GM23248 (cell line): ENCODE measurements around the gene ZBTB46. TPM values are rescaled to one million over a fixed set of nuclear protein-coding genes. Genes with fewer than 3 reads are reported as not detected.

Source experiments
- DNase-seq: peaks from one replicate; pipeline ENCODE4 v3.0.0-alpha.2; 2015
- H2AFZ ChIP-seq: fragments of 200-600 bp; sonication (generic); 2 replicates; pipeline ENCODE4 v1.6.1; 2016; ENCODE audit warnings: antibody characterized with exemption
- H3F3A ChIP-seq: fragments of 200-600 bp; sonication (generic); 2 replicates; pipeline ENCODE4 v1.6.1; 2016; ENCODE audit warnings: mild to moderate bottlenecking, antibody characterized with exemption, mixed run types; ENCODE audit not compliant: insufficient read depth
- H3K27ac ChIP-seq: fragments of 200-600 bp; sonication (generic); 2 replicates; pipeline ENCODE4 v1.5.1; 2016; ENCODE audit warnings: mild to moderate bottlenecking
- H3K27me3 ChIP-seq: fragments of 200-600 bp; sonication (generic); replicated peaks from 2 replicates; pipeline ENCODE4 v1.6.1; 2016; ENCODE audit warnings: mild to moderate bottlenecking; ENCODE audit not compliant: insufficient read depth
- H3K36me3 ChIP-seq: fragments of 200-600 bp; sonication (generic); 2 replicates; pipeline ENCODE4 v1.6.1; 2016; ENCODE audit warnings: low read depth, mild to moderate bottlenecking
- H3K4me1 ChIP-seq: fragments of 200-600 bp; sonication (generic); 2 replicates; pipeline ENCODE4 v1.6.1; 2016; ENCODE audit warnings: mild to moderate bottlenecking; ENCODE audit not compliant: insufficient read depth
- H3K4me2 ChIP-seq: fragments of 200-600 bp; sonication (generic); one replicate; pipeline ENCODE4 v1.6.1; 2016; ENCODE audit warnings: mild to moderate bottlenecking; ENCODE audit not compliant: unreplicated experiment
- H3K4me3 ChIP-seq: fragments of 200-600 bp; sonication (generic); 2 replicates; pipeline ENCODE4 v1.5.1; 2016; ENCODE audit warnings: mild to moderate bottlenecking
- H3K79me2 ChIP-seq: fragments of 200-600 bp; sonication (generic); 2 replicates; pipeline ENCODE4 v1.6.1; 2016; ENCODE audit warnings: mild to moderate bottlenecking; ENCODE audit not compliant: insufficient read depth
- H3K9ac ChIP-seq: fragments of 200-600 bp; sonication (generic); 2 replicates; pipeline ENCODE4 v1.6.1; 2016; ENCODE audit warnings: mild to moderate bottlenecking
- H3K9me2 ChIP-seq: fragments of 200-600 bp; sonication (generic); 2 replicates; pipeline ENCODE4 v1.6.1; 2016; ENCODE audit warnings: mixed run types, mild to moderate bottlenecking, moderate library complexity; ENCODE audit not compliant: insufficient read depth
- H3K9me3 ChIP-seq: fragments of 200-600 bp; sonication (generic); one replicate; pipeline ENCODE4 v1.6.1; 2017; ENCODE audit warnings: low read depth
- H4K20me1 ChIP-seq: fragments of 200-600 bp; sonication (generic); 2 replicates; pipeline ENCODE4 v1.6.0; 2016; ENCODE audit not compliant: insufficient read depth
- EZH2 ChIP-seq: fragments of 200-600 bp; sonication (generic); IDR thresholded peaks from 2 replicates; pipeline ENCODE4 v1.6.1; 2018; ENCODE audit warnings: antibody characterized with exemption, mild to moderate bottlenecking; ENCODE audit not compliant: insufficient read depth, poor library complexity, severe bottlenecking
- EZH2phosphoT487 ChIP-seq: fragments of 200-600 bp; sonication (generic); IDR thresholded peaks from 2 replicates; pipeline ENCODE4 v1.6.1; 2018; ENCODE audit warnings: antibody characterized with exemption, moderate library complexity, mild to moderate bottlenecking, low read depth; ENCODE audit not compliant: insufficient read depth
- WGBS, 2 experiments: methylation state at CpG; one replicate each; pipeline ENCODE4 v1.1.6; 2015 to 2017; ENCODE audit warnings: low lambda C conversion rate in 2 of 2, low coverage in 1 of 2; ENCODE audit errors: missing lambda C conversion rate in 2 of 2; 5-methylcytosine and 5-hydroxymethylcytosine counted together
- in situ Hi-C: fragments of 300-500 bp; cut with MboI; formaldehyde crosslinking; loops from 2 replicates; pipeline ENCODE4 v1.15.0; 2020
- polyA plus RNA-seq: library from polyadenylated mRNA; unstranded; fragments of >200 nt; fragmentation: Nextera tagmentation; extraction: Ambion mirVana; gene quantifications from 2 replicates; pipeline ENCODE4 v1.2.1, GENCODE V29; 2016
- total RNA-seq: library from RNA; depleted of rRNA; stranded (reverse); fragments of >200 nt; shearing (Covaris generic); gene quantifications from 2 replicates; pipeline ENCODE4 v1.2.3, GENCODE V29; 2014

ZBTB46 gene
- total and polyA plus RNA-seq, 2 experiments from 2014 or later: 0.33 to 1.9 TPM

- Histone ChIP-seq H3K4me1 (peaks cover 7% of the 10 kb centered on the region; the same call in 1 of the 2 replicates), H3K4me2 (peak within 1 kb of the TSS; percentile 70), H3K9me2 (no peaks in the 10 kb centered on the region), H3K27me3 (no peaks in the 10 kb centered on the region), H3K9me3 (no peaks in the 10 kb centered on the region), H3K36me3 (0 out of 2 replicates have a peak, but pooled peaks cover 8% of the 10 kb centered on the region), H2AFZ (peak within 1 kb of the TSS; percentile 36), H3K4me3 (peak within 1 kb of the TSS; percentile 68), H3F3A (peaks cover 9% of the 10 kb centered on the region; the same call in 1 of the 2 replicates), H3K27ac (peak within 1 kb of the TSS; percentile 61), H4K20me1 (no peaks in the 10 kb centered on the region), H3K79me2 (no peaks in the 10 kb centered on the region), H3K9ac (peak within 1 kb of the TSS; percentile 78)
- 1 to 4% methylated on average over 46 to 70 of the region's 136 CpGs for WGBS, 2 experiments
- DNase-seq: peak; percentile 94
- in situ Hi-C loops: no loop called here
- TF ChIP-seq EZH2phosphoT487: no peak
- no peak for TF ChIP-seq EZH2
These were observed 91.7 kb downstream of the ZBTB46 start, which contains the start of gene SLC2A4RG for GRCh38 chr20:63739130-63740069. Gene SLC2A4RG (plus strand): TSS chr20:63739776. CDS start chr20:63739913, 137 bp downstream.

- no peaks in the 10 kb centered on the region; the same call in 1 of the 2 replicates for H3K79me2 ChIP-seq
- 46 to 62% methylated on average over 11 to 26 of the region's 26 CpGs for WGBS, 2 experiments
- H3K9me2 ChIP-seq: no peaks in the 10 kb centered on the region
- H4K20me1 ChIP-seq: no peaks in the 10 kb centered on the region
- H3K4me1 ChIP-seq: peaks cover 7% of the 10 kb centered on the region; the same call in 1 of the 2 replicates
- no peak overlapping the region for H2AFZ ChIP-seq
- H3K9me3 ChIP-seq: no peaks in the 10 kb centered on the region
- no peak overlapping the region for H3K4me2 ChIP-seq
- no peak for TF ChIP-seq EZH2
- TF ChIP-seq EZH2phosphoT487: no peak
- 0 out of 2 replicates have a peak, but pooled peaks cover 3% of the 10 kb centered on the region for H3F3A ChIP-seq
- H3K36me3 ChIP-seq: 0 out of 2 replicates have a peak, but pooled peaks cover 5% of the 10 kb centered on the region
- H3K4me3 ChIP-seq: no peak overlapping the region
- no peak overlapping the region for H3K27ac ChIP-seq
- peak; percentile 56 for DNase-seq
- in situ Hi-C loops: no loop called here
- no peak overlapping the region for H3K9ac ChIP-seq
- H3K27me3 ChIP-seq: no peaks in the 10 kb centered on the region
These were observed 92.4 kb downstream of the ZBTB46 start for GRCh38 chr20:63738687-63739129.

- Histone ChIP-seq H3K9me3 (no peaks in the 10 kb centered on the region), H3K4me2 (no peak overlapping the region), H3K27me3 (no peaks in the 10 kb centered on the region), H3K9ac (no peak overlapping the region), H3K9me2 (no peaks in the 10 kb centered on the region), H3K27ac (no peak overlapping the region), H3K4me1 (peaks cover 7% of the 10 kb centered on the region; the same call in 1 of the 2 replicates), H3K79me2 (no peaks in the 10 kb centered on the region; the same call in 1 of the 2 replicates), H3K36me3 (no peaks in the 10 kb centered on the region), H2AFZ (no peak overlapping the region), H3F3A (no peaks in the 10 kb centered on the region), H4K20me1 (no peaks in the 10 kb centered on the region), H3K4me3 (no peak overlapping the region)
- in situ Hi-C loops: no loop called here
- DNase-seq: no peak
- TF ChIP-seq EZH2phosphoT487: no peak
- TF ChIP-seq EZH2: no peak
- WGBS, 2 experiments: 62% methylated on average over 19 to 28 of the region's 43 CpGs
These were observed 92.9 kb downstream of the ZBTB46 start for GRCh38 chr20:63737945-63738686.

- H3K4me2 ChIP-seq: no peak overlapping the region
- TF ChIP-seq EZH2: no peak
- TF ChIP-seq EZH2phosphoT487: no peak
- H3K79me2 ChIP-seq: no peaks in the 10 kb centered on the region; the same call in 1 of the 2 replicates
- H3K9me2 ChIP-seq: no peaks in the 10 kb centered on the region
- DNase-seq: no peak
- H3F3A ChIP-seq: no peaks in the 10 kb centered on the region
- H3K4me1 ChIP-seq: peaks cover 7% of the 10 kb centered on the region; the same call in 1 of the 2 replicates
- H3K27me3 ChIP-seq: no peaks in the 10 kb centered on the region
- no peak overlapping the region for H3K4me3 ChIP-seq
- H2AFZ ChIP-seq: no peak overlapping the region
- H3K9ac ChIP-seq: no peak overlapping the region
- 58% methylated on average over 26 of the region's 26 CpGs; no CpG with 5 or more reads in 1 of the 2 experiments for WGBS, 2 experiments
- no peaks in the 10 kb centered on the region for H4K20me1 ChIP-seq
- no peaks in the 10 kb centered on the region for H3K36me3 ChIP-seq
- H3K9me3 ChIP-seq: no peaks in the 10 kb centered on the region
- in situ Hi-C loops: no loop called here
- no peak overlapping the region for H3K27ac ChIP-seq
These were observed 93.4 kb downstream of the ZBTB46 start for GRCh38 chr20:63737695-63737944.
